Stimulated activated CD4-positive, alpha-beta T cell treated with anti-CD3 and anti-CD28 coated beads, Interleukin-1b, Interleukin-23, amount 100 ng/mL, for 24 hours (primary cell): ENCODE measurements around the gene PCNX1.
"Not testable (repeated sequence)": the region's sequence is repeated elsewhere in the genome, so short reads cannot be mapped to it uniquely, and the experiment has no call there.

Source experiments
- DNase-seq, 4 experiments: peaks; one replicate each; pipeline ENCODE4 v3.0.0-alpha.2; 2020; ENCODE audit warnings: low read depth in 4 of 4, low spot score in 1 of 4

PCNX1 gene

DNA sequence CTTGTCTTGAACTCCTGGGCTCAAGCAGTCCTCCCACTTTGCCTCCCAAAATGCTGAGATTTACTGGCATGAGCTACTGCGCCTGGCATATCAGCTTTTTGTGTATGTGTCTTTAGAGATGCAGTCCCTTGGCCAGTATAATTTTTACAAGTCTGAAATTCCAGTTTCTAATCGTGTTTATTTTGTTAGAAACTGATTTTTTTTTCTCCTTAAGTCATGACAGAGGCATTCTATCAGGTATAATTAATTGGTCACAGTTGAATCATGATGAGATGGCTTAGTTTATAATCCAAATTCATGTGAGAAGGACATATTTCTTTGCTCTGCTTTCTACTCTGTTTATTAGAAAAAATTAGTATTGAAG is 98.9 kb downstream of the PCNX1 start:
- DNase-seq = no peak

DNA sequence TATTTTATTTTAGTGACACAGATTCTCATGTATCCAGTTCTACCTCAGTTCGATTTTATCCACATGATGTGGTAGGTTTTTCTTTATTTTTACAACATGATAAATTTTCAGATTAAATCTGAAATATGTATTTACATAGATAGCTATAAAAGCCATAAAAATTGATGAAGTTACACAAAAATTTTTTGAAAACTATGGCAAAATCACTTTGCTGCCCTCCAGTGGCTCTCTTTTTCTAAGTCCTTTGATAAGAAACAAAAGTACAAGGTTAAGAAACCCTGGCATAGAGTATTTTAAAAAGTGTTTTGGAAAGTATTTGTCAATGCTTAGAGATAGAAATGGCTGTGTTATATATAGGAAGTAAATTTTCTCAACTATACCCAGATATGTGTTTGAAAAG is 104.2 kb downstream of the PCNX1 start:
- no peak for DNase-seq

DNA sequence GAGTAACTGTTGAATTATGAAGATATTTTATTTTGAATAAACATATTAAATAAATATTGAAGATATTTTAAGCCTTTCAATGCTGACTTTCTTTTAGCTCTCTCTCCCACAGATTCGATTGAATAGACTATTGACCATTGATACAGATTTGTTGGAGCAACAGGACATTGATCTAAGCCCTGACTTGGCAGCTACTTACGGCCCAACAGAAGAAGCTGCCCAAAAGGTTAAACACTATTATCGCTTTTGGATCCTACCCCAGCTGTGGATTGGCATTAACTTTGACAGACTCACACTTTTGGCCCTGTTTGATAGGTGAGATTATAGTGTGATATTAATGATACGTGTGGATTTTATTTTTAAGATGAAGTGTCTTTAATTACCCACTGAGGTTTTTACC is 105.6 kb downstream of the PCNX1 start:
- DNase-seq = no peak

- DNase-seq = no peak
These were observed 106.4 kb downstream of the PCNX1 start for GRCh38 chr14:71013551-71014192.

- DNase-seq = not testable (repeated sequence)
These were observed 112.7 kb downstream of the PCNX1 start for GRCh38 chr14:71019917-71020316.

GRCh38 chr14:71021347-71022011 is 114.2 kb downstream of the PCNX1 start:
- no peak for DNase-seq

GRCh38 chr14:71022012-71022869 is 115.0 kb downstream of the PCNX1 start:
- no peak for DNase-seq

DNA sequence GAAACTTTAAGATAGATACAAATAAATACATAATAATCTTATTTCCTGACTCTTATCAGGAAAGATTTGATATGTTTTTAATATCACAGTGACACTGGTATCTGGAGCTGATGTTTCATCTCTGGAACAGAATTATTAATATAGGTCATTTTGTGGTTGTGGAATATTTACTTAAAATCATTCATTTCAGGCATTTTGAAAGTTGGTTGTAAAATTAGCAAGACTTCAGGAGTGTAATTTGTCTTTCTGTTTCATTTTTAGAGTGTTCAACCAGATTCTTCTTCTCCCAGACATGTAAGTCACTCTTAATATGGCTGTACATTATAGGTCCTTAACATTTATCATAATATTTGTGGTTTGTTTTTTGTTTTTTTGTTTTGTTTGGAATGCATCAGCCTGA is 115.7 kb downstream of the PCNX1 start:
- DNase-seq = no peak

DNA sequence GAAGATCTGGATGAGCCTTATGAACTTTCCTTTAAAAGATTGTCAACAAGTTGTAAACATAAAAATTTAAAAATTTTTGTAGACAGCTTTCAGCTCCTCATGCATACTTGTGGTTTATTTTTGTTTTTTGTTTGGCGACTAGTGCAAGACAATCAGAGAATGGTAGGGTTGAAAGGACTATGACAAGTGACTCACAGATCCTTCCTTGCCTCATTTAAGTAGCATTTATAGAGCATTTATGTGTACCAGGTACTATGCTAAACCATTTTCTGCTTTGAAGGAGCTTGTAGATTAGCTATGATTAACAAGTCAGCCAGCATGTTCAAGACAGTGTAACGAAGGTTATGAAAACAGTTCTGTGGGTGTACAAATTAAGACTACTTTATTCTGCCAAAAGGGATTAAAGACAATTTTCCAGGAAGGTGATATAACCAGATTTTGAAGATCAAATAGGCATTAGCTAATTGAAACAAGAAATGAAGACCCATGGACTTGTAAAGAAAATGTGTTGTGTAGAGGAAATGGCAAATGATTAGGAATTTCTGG is 122.0 kb downstream of the PCNX1 start:
- no peak for DNase-seq

DNA sequence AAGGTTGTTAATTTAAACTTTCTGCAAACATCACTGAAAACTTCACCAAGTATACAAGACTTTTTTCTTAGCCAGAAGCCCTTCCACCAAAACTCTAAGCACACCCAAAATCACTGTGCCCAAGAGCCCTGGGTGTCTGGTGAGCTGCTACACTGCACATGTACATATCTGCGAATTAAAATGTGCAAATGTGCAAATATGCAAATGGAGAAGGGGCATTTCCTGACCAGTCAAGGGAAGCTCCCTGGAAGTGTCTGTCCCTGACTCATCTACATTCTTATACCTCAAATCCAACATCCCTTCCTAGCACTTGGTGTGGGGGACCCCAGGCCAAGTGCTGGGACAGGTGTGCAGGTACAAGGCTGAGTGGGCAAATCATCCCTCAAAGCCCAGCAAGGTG is 123.7 kb downstream of the PCNX1 start:
- no peak for DNase-seq

- DNase-seq = no peak
These were observed 129.2 kb downstream of the PCNX1 start for GRCh38 chr14:71036433-71036832.

- no peak for DNase-seq
These were observed 141.1 kb downstream of the PCNX1 start for GRCh38 chr14:71048393-71048792.

GRCh38 chr14:71049435-71050133 is 142.3 kb downstream of the PCNX1 start:
- no peak for DNase-seq

DNA sequence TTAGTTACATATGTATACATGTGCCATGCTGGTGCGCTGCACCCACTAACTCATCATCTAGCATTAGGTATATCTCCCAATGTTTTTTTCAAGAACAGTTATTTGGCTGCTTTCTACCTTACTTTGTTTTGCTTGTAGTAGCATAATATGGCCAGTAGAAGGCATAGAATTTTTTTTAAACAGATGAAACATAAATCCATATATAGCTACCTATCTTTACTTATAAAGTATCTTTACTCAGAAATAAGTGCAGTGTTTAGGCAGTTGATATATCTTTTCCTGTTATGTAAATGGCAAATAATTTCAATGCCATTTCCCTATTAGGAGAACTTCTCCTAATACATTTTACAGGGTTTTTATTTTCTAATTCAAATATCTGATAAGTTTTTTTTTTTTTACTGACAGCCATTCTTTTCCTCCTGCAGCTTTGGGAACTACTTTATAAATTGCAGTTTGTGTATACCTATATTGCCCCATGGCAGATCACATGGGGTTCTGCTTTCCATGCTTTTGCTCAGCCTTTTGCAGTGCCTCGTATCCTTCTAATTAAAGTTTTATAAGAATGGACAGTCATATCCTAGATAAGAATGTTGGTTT is 143.1 kb downstream of the PCNX1 start:
- no peak for DNase-seq

DNA sequence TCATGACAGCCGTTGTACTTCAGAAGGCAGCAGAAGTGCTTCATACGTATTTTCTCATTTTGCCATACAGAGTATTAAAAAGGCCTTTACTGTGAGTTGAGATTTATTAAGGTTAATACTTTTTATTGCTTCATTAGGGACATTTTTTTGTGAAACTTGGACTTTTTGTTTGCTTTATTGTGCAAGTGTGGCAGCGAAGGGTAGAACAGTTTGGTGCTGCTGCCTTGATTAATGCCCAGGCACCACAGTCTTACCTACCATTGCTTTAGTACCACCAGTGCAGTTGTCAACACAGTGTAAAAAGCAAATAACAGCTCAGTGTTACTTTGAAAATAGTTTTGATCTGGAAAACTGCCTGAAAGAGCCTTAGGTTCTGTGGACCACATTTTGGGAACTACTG is 147.4 kb downstream of the PCNX1 start:
- DNase-seq = no peak

DNA sequence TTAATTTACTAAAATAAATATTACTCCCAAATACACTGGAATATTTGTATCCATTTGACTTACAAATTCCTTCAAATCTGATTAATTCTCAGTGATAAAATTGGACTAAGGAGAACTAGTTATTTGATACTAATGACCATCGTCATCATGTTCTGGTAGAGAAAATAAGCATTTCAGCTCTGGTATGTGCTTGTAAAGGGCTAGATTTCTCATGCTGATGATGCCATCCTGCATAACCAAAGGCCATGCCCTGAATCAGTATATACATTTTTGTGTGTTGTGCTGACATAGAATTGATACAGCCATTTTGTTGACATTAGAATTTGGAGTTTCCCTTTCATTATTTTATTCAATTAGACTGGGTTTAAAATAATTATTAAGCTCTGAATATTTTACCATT is 148.9 kb downstream of the PCNX1 start:
- no peak for DNase-seq

GRCh38 chr14:71060274-71060673 is 153.0 kb downstream of the PCNX1 start:
- no peak for DNase-seq

DNA sequence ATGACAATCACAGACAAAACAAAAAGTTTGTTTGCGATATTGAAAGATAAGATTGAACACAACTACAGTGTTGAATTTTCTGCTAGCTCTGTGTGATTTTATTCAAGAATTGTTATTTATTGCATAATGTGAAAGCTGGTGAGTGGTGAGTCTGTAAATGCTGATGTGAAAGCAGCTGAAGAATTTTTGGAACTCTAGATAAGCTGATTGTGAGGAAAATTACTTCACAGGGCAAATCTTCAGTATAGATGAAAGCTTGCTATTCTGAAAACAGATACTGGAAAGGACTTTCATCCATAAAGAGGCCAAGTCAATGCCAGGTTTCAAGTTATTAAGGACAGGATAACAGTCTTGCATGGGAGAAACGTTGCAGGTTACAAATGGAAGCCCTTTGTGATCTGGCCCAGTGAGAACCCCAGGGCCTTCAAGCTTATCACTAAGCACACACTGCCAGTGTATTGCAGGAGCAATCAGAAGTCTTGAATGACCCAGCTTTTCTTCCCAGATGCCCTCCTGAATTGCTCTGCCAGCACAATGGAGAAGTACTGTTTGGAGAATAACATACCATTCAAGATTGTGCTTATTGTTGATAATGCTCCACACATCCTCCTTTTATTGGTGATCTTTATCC is 153.7 kb downstream of the PCNX1 start:
- DNase-seq = no peak

- no peak for DNase-seq
These were observed 154.2 kb downstream of the PCNX1 start for GRCh38 chr14:71061458-71061857.

GRCh38 chr14:71062581-71063303 is 155.5 kb downstream of the PCNX1 start:
- DNase-seq = no peak
